ENCODE measurements around the gene MARCHF10. TPM values are rescaled to one million over a fixed set of nuclear protein-coding genes. Genes with fewer than 3 reads are reported as not detected.
"Not testable (repeated sequence)": the region's sequence is repeated elsewhere in the genome, so short reads cannot be mapped to it uniquely, and the experiment has no call there.

Gene MARCHF10
- total RNA-seq, 4 donors from 2014 or later = 0.19 TPM; not detected in 3

DNA sequence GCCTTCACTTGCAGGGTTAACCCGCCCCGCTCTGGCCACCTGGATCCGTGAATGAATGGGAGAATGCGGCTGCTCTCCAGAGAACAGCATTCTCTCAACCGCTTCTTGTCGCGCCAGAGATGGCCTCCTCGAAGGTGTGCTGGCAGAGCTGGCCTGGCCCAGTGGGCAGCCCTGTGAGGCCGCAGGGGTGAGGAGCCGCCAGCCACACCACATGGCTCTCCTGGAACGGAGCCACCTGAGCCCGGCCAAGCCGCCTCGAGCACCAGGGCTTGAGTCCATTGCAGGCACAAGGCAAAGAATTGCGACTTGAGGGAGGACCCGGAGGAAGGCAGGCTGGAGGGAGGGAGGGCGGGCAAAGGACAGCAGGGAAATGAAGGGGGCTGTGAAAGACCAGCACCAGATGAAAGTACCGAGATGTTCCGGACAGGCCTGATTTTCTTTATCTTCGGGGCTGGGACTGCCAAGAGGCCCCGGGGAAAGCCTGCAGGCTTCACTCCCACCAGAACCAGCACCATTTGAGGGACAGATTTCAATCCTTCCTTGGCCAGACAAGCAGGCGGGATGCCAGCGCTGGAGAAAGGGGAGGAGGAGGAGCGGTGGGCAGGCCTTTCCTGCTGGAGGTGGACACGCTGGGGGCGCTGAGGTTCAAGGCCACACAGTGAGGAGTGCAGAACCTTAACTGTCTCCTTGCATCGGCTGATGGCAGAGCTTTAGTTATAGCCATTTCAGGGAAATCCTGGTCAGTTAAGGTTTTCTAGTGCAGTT is 111.2 kb downstream of the MARCHF10 start:
- H3K9me3 ChIP-seq = no peaks in the 10 kb centered on the region
- no peak overlapping the region for H3K27ac ChIP-seq
- WGBS, 2 donors (ENCODE audit: low coverage in 1 of 2) = 64 to 93% methylated on average over 8 to 10 of the region's 27 CpGs
- TF ChIP-seq POLR2AphosphoS5 (IDR thresholded peaks at IDR 0.05) (no peak), POLR2A (IDR thresholded peaks at IDR 0.05) (no peak), EP300 (IDR thresholded peaks at IDR 0.05) (no peak)
- TF ChIP-seq, protein P1, sequence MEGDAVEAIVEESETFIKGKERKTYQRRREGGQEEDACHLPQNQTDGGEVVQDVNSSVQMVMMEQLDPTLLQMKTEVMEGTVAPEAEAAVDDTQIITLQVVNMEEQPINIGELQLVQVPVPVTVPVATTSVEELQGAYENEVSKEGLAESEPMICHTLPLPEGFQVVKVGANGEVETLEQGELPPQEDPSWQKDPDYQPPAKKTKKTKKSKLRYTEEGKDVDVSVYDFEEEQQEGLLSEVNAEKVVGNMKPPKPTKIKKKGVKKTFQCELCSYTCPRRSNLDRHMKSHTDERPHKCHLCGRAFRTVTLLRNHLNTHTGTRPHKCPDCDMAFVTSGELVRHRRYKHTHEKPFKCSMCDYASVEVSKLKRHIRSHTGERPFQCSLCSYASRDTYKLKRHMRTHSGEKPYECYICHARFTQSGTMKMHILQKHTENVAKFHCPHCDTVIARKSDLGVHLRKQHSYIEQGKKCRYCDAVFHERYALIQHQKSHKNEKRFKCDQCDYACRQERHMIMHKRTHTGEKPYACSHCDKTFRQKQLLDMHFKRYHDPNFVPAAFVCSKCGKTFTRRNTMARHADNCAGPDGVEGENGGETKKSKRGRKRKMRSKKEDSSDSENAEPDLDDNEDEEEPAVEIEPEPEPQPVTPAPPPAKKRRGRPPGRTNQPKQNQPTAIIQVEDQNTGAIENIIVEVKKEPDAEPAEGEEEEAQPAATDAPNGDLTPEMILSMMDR (IDR thresholded peaks at IDR 0.05) = no peak
- no peaks in the 10 kb centered on the region for H3K4me1 ChIP-seq
- no peaks in the 10 kb centered on the region for H3K36me3 ChIP-seq
- no peak for ATAC-seq
- peaks cover 10% of the 10 kb centered on the region for H3K27me3 ChIP-seq
- no peak overlapping the region for H3K4me3 ChIP-seq

DNA sequence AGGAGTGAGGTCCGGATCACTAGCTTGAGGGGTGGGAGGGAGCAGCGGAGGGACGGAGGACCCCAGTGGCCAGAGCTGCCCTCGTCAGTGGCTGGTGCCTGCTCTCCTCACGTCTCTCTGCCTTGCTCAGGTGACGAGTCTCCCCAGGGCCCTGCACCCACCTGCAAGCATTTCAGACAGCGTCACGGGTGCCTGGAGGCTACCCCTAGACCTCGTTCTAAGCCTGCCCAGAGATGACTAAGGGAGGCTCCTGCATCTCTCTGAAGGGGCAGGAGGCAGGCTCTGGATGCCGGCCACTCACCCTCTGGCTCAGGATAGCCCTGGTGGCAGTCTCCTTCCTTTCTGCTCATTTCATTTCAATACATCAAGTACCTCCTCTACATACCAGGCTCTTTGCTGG is 111.9 kb downstream of the MARCHF10 start:
- no peak for ATAC-seq
- Histone ChIP-seq H3K4me1 (no peaks in the 10 kb centered on the region), H3K27ac (no peak overlapping the region)

DNA sequence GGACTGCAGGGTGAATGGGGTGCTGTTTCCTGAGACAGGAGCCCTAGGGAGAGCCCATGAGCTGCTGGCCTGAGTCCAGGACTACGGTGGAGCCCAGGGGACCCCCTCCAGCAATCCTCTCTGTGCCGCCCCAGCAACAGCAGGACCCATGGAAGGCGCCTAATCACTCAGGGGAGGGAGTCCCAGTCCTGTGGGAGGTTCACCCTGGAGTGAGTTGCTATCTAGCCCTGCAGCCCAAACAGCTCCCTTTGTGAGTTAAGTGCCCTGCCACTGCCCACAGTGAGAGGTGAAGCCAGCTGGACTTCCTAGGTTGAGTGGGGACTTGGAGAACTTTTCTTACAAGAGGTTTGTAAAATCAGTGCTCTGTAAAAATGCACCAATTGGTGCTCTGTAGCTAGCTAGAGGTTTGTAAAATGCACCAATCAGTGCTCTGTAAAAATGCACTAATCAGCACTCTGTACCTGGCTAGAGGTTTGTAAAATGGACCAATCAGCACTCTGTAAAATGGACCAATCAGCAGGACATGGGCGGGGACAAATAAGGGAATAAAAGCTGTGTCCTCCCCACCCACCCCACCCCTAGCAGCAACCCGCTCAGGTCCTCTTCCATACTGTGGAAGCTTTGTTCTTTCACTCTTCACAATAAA is 112.9 kb downstream of the MARCHF10 start:
- H3K27ac ChIP-seq, H3K4me3 ChIP-seq, ATAC-seq, H3K4me1 ChIP-seq, H3K27me3 ChIP-seq, H3K36me3 ChIP-seq, H3K9me3 ChIP-seq: not testable (repeated sequence)
- WGBS, 2 donors (ENCODE audit: low coverage in 1 of 2) = 100% methylated on average over 1 of the region's 5 CpGs; no CpG with 5 or more reads in 1 of the 2 donors

More for the DNA sequence above, 111.9 kb downstream of the MARCHF10 start:
- 75% methylated on average over 8 of the region's 10 CpGs; no CpG with 5 or more reads in 1 of the 2 donors for WGBS, 2 donors (ENCODE audit: low coverage in 1 of 2)
- no peaks in the 10 kb centered on the region for H3K9me3 ChIP-seq
- peaks cover 3% of the 10 kb centered on the region for H3K27me3 ChIP-seq
- H3K4me3 ChIP-seq = no peak overlapping the region
- H3K36me3 ChIP-seq = no peaks in the 10 kb centered on the region
- TF ChIP-seq, protein P1 (IDR thresholded peaks at IDR 0.05) = no peak
- no peak for TF ChIP-seq POLR2A (IDR thresholded peaks at IDR 0.05)
- no peak for TF ChIP-seq POLR2AphosphoS5 (IDR thresholded peaks at IDR 0.05)
- no peak for TF ChIP-seq EP300 (IDR thresholded peaks at IDR 0.05)

DNA sequence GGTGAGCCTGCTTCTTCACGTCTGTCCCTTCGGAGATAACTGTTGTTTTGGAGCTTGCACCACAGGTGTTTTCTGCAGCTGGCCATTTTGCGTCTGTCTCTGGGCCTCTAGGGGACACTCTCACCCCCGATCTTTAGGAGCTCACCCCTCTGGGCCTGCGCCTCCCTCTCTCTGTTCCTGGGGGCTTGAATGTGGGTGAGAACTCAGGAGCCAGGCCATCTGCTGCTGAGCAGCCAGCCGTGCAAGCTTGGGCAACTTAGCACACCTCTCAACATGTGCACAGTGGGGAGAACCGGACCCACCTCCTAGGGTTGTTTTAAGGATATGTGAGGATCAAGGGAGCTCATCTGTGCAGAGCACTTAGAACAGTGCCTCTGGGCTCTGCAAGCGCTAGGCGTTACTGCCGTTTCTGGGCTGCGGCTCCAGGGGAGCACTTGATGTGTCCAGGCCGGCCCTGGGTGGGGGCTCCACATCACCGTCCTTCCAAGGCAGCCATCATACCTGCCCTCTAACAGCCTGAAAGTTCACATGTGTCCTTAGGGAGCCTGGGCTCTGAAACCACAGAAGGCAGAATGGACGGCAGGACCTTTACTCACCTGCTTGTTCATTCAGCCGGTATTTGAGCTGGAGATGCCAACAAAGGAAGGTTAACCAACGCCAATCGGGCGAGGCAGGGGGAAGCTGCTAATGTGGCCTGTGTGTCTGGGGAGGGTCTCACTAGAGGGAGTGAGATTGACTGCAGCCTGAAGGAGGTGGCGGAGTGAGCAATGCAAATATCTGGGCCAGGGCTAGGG is 114.3 kb downstream of the MARCHF10 start:
- TF ChIP-seq POLR2A (IDR thresholded peaks at IDR 0.05) (no peak), POLR2AphosphoS5 (IDR thresholded peaks at IDR 0.05) (no peak), EP300 (IDR thresholded peaks at IDR 0.05) (no peak)
- TF ChIP-seq, protein P1 (IDR thresholded peaks at IDR 0.05) = no peak
- 64 to 80% methylated on average over 5 to 8 of the region's 19 CpGs for WGBS, 2 donors (ENCODE audit: low coverage in 1 of 2)
- H3K36me3 ChIP-seq = peaks cover 0 to 3% of the 10 kb centered on the region in 2 donors
- no peak overlapping the region for H3K27ac ChIP-seq
- H3K4me1 ChIP-seq = no peaks in the 10 kb centered on the region
- ATAC-seq = no peak
- H3K4me3 ChIP-seq = no peak overlapping the region
- no peaks in the 10 kb centered on the region for H3K27me3 ChIP-seq
- H3K9me3 ChIP-seq = no peaks in the 10 kb centered on the region

DNA sequence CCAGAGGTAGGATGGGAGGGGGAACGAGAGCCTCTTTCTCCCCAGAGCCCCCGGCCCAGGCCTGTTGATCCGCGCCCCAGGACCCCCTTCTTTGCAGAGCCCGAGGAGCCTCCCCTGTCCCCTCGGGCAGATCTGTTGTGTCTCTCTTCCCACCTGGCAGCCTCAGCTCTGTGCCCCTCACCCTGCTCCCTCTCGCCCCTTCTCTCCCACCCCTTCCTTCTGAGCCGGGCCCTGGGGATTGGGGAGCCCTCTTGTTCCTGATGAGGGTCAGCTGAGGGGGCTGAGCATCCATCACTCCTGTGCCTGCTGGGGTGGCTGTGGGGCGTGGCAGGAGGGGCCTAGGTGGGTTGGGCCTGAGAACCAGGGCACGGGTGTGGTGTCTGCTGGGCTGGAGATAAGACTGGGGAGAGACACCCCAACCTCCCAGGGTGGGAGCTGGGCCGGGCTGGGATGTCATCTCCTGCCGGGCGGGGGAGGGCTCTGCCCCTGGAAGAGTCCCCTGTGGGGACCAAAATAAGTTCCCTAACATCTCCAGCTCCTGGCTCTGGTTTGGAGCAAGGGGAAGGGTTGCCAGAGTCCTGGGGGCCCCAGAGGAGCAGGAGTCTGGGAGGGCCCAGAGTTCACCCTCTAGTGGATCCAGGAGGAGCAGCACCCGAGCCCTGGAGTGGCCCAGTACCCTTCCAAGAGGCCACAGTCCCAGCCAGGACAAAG is 115.2 kb downstream of the MARCHF10 start:
- H3K9me3 ChIP-seq = no peaks in the 10 kb centered on the region
- no peaks in the 10 kb centered on the region for H3K27me3 ChIP-seq
- H3K36me3 ChIP-seq = peaks cover 0 to 8% of the 10 kb centered on the region in 2 donors
- H3K4me3 ChIP-seq = no peak overlapping the region
- no peak overlapping the region for H3K27ac ChIP-seq
- ATAC-seq = no peak
- TF ChIP-seq EP300 (IDR thresholded peaks at IDR 0.05) = no peak
- TF ChIP-seq, protein P1 (IDR thresholded peaks at IDR 0.05) = peak in 1 of 4 experiments; percentile 31
- WGBS, 2 donors (ENCODE audit: low coverage in 1 of 2) = 60% methylated on average over 4 of the region's 14 CpGs; no CpG with 5 or more reads in 1 of the 2 donors
- no peaks in the 10 kb centered on the region for H3K4me1 ChIP-seq
